GM21515 (cell line): Measurements from ENCODE around the gene GBGT1.
"Not testable (repeated sequence)": the region's sequence is repeated elsewhere in the genome, so short reads cannot be mapped to it uniquely, and the experiment has no call there.

Source experiments
- ATAC-seq: cut with Tn5 transposase; IDR thresholded peaks from one replicate; pipeline ENCODE4 v1.9.1; 2021; ENCODE audit not compliant: unreplicated experiment

GBGT1 gene

DNA sequence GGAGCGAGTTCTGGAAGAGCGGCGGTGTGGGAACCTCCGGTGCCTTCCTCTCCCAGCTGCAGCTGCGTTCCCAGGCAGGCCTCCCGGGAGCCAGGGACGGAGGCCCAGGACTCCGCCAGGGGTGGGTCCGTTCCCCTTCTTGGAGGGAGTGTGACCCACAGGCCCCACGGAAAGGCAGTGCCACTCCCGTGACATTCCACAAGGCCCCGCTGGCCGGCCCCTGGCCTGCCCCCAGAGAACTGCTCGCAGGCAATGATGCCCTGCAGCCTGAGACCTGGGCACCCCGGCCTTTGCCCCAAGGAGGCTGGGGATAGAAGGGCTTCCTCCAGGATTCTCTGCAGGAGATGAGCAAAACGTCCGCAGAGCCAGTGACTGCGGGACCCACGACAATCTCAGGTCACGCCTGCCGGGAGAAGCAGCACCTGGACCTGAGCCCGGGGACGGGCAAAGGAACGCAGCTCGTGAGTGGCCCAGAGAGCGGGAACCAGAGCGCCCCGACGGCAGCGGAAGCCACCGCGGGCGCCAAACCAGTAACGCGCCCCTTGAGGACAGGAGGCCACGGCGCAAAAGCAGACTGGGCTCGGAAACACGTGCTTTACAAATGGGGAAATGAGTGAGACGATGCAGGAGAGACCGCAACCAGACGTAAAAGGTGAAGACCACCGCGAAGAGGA is 36.1 kb upstream of the GBGT1 start:
- no peak for ATAC-seq

DNA sequence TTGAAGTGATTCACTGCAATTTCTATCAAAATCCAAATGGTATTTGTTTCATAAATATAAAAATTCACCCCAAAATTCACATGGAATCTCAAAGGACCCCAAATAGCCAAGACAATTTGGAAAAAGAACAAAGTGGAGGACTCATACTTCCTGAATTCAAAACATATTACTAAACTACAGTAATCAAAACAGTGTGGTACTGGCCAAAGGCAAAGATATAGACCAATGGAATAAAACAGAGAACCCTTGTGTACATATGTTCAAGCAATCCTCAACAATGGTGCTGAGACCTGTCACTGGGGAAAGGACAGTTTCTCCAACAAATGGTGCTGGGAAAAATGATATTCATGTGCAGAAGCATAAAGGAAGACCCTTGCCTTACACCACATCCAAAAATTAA is 31.3 kb upstream of the GBGT1 start:
- ATAC-seq = no peak

DNA sequence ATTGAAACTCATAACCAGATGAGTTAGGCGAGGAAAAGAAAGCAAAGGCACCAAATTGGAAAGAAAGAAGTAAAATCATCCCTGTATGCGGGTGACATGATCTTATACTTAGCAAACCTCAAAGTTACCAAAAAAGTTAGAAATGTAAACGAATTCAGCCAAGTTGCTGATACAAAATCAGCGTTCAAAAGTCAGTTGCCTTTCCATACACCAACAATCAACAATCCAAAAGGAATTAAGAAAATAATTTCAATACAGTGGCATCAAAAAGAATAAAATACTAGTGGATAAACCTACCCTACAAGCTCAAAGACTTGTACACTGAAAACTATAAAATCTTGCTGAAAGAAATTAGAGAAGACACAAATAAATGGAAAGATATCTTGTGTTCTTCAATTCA is 30.9 kb upstream of the GBGT1 start:
- ATAC-seq = no peak

DNA sequence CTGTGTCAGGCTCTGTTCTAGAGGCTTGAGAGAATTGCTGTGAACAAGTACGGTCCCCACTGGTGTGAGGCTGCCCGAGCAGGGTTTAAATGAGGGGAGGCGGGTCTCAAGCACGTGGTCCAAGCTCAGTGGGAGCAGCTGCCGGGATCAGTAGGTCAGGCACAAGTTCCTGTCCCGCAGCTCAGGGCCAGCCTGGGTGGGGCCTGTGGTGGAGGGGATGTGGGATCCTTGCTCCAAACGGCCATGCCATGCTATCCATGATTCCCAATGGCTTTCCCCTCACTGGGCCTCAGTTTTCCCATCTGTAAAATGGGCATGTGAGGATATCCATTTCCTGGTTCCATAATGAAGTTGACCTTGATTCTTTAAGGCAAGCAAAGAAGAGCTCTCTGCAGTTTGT is 28.3 kb upstream of the GBGT1 start:
- ATAC-seq = no peak

DNA sequence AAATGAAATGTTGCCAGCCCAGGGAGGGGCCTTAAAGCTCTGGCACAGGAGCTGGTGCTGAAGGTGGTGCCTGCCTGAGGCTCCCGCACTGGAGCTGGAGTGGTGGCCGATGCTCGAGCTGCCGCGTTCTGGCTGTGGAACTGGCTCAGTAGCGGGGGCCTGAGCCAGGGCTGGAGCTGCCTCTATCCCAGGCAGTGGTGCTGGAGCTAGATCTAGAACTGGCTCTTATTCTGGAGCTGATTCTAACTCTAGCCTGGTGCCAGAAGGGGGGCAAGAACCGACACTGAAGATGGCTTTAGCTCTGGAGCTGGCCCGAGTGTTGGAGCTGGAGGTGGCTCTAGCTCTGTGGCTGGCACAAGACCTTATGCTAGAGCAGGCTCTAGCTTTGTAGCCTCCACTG is 26.1 kb upstream of the GBGT1 start:
- ATAC-seq = no peak

DNA sequence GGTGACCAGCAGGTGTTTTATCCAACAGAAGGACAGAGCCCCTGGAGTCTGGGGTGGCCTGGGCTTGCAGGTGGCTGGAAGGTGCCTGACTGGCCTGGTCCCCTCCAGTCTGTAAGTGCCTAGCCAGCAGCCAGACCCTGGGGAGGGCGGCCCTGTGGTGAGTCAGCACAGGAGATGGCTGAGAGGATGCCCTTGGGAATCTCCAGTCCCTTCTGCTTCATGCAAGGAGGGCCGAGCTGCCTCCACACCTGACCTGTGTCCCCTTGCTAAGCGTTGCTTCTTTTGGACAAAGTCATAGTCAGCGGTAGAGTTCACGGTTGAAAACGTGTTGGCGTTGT is 25.1 kb upstream of the GBGT1 start:
- ATAC-seq = no peak

DNA sequence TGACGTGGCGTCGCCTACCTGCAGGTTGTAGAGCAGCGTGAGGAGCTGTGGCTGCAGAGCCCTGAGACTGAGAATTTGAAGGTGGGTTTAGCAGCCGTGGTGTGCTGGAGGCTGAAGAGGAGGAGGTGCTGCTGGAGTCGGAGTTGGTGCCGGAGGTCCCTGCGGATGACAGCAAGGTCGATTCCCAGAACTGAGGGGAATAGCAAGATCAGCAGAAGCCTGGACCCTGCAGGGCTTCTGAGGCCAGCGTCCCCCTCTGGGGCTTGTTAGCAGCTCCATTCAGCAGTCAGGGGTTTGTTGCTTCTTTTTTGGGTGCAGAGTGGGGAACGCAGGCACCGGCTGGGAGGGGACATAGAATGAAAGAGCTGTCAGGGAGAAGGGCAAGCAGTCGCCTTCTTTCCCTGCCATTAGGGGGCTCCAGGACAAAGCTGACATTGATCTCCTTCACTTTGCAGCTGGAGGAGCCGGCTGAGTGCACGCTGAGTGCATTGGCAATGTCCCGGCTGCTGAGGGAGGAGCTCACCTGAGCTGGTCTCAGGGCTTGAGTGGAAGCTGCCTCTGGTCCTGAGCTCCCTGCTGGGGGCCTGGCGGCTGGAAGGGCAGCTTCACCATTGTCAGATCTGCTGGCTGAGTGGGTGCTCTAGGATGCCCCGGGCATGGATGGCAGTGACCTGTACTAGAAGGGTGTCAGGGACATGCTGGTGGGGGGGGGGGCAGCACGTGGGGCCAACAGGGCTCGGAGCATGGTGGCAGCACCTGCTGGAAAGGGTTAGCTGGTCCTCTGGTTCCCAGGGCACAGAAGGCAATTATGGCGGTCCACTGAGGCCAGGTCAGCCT is 24.5 kb upstream of the GBGT1 start:
- ATAC-seq = no peak

DNA sequence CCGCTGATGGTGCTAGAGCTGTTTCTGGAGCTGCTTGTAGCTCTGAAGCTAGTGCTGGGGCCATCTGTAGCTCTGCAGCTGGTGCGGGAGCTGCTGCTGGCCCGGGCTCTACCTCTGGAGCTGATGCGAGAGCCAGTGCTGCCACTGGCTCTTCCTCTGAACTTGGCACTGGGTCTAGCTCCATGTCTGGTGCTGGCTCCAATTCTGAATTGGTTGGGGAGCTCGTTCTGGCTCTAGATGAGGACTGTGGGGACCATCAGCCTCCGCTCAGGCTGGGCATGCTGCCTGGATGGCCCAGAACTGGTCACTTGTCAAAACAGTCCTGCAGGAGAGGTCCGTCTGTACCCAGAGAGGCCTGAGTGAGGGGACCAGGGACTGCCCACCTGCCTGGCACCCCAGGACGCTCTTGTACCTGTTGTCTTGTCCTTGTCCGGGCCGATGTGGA is 23.9 kb upstream of the GBGT1 start:
- no peak for ATAC-seq

DNA sequence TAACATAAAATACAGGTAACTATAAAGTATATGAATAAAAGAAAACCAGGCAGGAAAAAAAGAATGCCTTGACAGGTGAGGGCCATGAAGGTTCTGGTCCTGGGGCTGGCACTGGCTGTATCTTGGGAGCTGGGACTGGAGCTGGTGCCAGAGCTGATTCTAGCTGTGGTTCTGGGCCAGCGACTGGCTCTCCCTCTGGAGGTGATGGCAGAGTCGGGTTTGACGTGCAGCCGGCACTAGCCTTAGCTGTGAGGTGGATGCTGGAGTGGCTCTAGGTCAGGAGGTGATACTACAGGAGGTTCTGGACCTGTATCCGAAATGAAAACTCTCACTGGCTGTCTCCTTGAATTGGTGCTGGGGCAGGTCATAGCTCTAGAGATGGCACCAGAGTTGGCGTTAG is 23.0 kb upstream of the GBGT1 start:
- no peak for ATAC-seq

DNA sequence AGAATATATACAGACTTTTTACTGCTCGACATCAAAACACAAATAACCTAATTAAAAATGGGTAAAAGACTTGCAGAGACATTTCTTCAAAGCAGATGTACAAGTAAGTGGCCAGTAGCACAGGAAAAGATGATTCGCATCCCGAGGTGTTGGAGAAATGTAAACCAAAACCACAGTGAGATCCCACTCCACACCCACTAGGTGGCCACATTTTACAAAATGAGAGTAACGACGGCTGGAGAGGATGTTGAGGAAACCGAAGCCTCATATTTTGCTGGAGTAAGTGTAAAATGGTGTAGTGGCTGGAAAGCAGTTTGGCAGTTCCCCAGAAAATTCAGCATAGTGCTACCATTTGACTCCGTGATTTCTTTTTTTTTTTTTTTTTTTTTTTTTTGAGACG is 21.3 kb upstream of the GBGT1 start:
- no peak for ATAC-seq

DNA sequence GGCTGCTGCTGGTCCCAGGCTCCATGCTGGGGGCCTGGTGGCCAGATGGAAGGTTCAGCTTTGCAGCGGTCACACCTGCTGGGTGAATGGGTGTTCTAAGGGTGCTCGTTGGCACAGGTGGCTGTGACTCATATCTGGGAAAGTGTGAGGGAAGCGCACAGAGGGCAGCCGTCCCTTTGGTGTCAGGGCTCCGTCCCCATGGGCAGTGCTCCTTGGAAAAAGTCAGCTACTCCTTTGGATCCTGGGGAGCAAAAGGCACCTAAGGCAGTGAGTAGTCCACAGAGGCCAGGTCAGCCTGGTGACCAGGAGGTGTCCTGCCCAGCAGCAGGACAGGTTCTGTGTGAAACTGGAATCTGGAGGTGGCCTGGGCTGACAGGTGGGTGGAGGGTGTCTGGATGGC is 18.4 kb upstream of the GBGT1 start:
- no peak for ATAC-seq

DNA sequence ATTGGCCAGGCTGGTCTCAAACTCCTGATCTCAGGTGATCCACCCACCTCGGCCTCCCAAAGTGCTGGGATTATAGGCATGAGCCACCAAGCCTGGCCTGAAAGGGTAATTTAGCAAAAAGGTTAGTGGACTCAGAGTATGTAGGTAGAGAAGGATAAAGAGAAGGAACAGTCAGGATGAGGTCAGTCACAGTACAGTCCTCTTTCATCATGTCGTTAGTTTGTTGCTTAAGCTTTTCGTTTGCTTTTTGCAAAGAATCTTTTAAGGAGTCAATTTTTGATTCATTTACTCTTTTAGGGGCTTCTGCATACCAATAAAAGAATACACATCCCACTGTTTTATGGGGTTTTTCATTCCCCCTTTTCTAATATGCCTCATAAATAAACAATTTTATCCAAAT is 17.8 kb upstream of the GBGT1 start:
- ATAC-seq = no peak

DNA sequence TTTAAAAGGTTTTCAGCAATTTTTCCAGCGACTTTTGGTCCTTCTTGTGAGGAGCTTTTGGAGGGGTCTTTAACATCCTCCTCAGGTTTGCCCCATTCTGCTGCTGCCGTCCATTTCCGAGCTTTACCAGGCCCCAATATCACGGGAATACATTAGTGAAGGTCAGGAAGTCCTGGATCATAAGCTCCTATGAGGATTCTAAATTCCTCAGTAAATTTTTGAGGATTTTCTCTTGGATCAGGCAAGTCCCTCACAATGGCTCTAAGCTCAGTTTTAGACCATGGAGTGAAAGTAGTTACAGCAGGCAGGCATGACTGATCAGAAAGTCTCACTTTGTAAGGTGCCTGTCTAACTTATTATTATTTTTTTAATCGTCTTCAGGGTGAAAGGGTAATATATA is 17.2 kb upstream of the GBGT1 start:
- no peak for ATAC-seq

DNA sequence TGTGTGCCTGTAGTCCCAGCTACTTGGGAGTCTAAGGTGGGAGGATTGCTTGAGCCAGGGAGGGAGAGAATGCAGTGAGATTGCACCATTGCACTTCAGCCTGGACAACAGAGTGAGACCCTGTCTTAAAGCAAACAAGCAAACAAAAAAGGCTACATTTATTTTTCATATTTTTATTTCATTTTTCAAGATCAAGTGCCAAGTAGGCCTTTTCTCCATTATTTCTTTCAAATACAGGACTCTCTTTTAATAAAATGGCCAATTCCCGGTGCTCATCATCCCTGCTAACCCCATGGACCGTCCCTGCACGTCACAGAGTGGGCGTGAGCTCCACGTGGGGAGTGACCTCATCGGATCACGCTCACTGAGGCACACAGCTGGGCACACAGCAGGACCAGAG is 9.3 kb upstream of the GBGT1 start:
- no peak for ATAC-seq

DNA sequence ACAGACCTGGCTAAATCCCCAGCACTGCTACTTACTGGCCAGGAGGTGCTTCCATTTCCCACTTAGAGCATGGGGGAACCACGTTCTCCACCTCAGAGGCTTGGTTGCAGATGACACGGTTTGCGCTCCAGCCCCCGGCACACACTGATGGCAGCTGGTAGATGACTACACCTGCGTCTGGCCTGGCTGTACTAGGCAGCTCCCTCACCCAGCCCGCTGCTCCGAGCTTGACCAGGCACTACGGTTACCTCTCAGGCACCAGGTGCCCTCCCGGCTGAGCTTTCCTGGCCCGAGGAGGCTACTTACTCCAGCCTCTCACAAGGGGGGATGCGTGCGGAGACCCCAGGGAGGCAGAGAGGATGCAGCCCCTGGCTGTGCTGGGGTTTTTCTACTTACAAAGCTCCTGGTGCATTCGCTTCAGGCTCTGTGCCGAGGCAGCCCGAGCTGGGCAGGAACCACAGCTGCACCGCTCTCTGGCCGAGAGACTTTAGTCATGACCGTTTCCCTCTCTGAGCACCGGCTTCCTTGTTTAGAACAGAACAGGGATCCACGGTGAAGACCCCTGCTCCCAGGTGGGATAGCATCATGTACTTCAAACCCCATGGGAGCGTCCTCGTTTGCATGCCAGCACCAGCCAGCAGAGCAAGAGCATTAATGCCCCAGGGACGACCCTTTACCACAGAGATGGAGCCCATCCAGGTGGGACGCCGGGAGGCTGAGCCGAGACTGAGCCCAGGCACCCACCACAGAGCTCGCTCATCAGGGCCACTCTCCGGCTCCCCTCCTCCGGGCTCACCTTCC is 7.6 kb upstream of the GBGT1 start:
- no peak for ATAC-seq

DNA sequence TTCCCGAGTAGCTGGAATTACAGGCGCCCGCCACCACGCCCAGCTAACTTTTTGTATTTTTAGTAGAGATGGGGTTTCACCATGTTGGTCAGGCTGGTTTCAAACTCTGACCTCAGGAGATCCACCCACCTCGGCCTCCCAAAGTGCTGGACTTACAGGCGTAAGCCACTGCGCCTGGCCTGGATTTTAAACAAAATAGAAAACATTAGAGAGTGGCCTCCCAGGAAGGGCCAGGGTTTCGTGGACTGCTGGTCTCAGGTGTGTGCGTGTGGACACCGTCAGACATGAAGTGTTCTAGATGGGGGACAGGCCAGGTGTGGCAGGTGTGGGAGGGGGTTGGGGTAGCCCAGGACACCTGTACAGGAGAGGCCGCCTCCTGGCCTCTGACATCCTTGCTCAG is 7.0 kb upstream of the GBGT1 start:
- ATAC-seq = no peak

DNA sequence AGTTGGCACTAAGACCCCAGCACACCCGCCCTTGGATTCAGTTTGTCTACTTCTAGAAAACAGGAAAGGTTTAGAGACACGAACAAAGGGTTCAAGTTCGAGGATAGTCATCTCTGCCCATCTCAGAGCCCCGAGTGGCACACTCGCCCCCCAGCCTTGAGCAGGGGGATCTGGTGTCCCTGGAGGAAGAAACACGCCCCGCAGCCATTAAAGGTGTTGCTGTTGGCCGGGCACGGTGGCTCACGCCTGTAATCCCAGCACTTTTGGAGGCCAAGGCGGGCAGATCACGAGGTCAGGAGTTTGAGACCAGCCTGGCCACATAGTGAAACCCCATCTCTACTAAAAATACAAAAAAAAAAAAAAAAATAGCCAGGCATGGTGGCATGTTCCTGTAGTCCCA is 6.0 kb upstream of the GBGT1 start:
- ATAC-seq = not testable (repeated sequence)

DNA sequence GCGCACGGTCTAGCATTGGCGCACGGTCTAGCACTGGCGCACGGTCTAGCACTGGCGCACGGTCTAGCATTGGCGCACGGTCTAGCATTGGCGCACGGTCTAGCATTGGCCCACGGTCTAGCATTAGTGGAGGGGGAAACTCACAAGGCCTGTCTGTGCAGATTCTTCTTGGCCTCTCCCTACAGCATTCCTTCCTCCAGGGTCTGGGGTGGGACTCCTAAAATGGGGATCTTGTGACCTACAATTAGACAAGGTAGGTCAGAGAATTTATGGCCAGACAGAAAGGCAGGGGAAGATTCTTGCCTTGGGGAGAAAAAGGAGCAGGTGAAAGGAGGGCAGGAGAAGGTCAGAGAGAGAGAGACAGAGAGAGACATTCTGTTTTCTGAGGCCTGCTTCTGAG is 5.4 kb upstream of the GBGT1 start:
- ATAC-seq = no peak

DNA sequence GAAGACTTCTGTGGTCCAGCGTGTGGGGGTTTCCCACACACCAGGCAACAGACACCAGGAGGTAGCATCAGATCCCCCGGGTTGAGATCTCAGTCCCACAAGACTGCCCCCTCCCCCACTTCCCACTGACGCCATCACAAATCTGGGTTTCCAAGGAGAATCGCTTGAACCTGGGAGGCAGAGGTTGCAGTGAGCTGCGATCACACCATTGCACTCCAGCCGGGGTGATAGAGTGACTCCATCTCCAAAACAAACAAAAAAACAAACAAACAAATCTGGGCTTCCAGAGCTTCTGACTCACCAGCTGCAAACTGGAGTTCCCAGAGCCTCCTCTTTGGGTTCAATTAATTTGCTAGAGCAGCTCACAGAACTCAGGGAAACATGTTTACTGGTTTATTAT is 4.7 kb upstream of the GBGT1 start:
- no peak for ATAC-seq

DNA sequence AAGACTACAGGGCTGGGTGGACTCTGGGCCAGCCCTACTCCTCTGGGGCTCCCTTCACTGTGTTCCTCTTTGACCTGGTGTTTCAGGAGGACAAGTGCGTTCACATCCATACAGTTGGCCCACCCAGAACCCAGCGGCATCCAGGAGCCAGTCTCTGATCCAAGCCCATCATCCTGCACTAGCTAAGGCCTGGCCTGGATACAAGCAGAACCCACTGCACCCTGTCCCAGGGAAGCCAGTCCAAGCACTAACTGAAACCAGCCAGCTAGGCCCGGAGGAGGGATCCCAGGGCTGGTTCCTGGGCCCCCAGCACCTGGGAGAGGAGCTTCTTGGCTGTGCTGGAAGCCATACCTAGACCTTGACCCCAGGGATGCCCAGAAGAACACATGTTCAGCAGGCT is 4.1 kb upstream of the GBGT1 start:
- ATAC-seq = no peak

DNA sequence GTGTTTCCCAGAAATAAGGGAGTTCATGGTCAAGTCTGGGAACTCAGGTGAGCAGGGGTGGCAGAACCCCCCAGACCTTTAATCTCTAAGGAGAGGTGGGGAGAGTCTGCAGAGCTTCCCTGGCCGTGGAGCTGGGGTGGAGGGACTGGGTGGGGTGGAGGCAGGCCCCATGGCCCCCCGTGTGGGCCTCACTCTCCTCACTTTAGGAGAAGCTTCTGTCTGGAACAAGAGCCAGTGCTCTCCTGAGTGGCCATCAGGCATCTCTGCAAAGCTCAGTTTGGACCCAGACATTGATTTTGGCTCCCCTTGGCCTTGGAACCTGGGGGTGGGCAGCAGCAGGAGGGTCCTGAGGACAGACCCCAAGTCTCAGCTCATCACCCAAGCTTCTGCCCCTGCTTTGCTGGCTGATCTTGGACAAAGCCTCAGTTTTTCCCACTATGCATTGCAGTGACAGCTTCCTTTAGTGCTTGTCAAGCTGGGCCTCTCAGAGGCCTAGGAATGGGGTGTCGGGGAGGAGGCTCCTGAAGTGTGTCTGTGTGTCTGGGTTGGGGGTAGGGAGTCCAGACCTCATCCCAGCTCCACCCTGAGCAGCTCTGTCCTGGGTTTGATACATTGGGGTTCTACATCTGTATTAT is 3.5 kb upstream of the GBGT1 start:
- ATAC-seq = no peak

DNA sequence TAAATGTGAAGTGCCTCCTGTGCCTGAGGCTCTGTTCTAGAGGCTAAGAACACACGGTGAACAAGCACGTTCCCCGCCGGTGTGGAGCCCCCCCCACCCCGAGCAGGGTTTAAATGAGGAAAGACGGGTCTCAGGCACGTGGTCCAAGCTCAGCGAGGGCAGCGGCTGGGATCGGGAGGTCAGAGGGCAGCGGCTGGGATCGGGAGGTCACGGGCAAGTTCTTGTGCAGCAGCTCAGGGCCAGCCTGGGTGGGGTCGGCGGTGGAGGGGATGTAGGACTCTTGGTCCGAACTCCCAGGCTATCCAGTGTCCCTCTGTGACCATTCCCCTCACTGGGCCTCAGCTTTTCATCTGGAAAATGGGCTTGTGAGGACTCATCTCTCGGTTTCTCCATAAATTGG is 2.7 kb upstream of the GBGT1 start:
- ATAC-seq = no peak
